Esophagus muscularis mucosa (tissue), 4 donors: ENCODE measurements around the gene C2CD4D. TPM values are rescaled to one million over a fixed set of nuclear protein-coding genes. Genes with fewer than 3 reads are reported as not detected.

Experiments
- DNase-seq: peaks from one replicate; pipeline ENCODE4 v3.0.0-alpha.2; 2017; ENCODE audit errors: extremely low spot score
- H3K27ac ChIP-seq, 4 donors: fragments of 200-600 bp; sonication (generic); replicated peaks in 1 of 4; 1 replicate in 3 of 4; 2 replicates in 1 of 4; pipeline ENCODE4 v1.5.1; 2016 to 2019; ENCODE audit warnings: mild to moderate bottlenecking in 1 of 4
- H3K27me3 ChIP-seq, 4 donors: fragments of 200-600 bp; sonication (generic); one replicate each; pipeline versions ENCODE4 v1.5.1 to v1.6.0; 2016 to 2019
- H3K36me3 ChIP-seq, 4 donors: fragments of 200-600 bp; sonication (generic); one replicate each; pipeline ENCODE4 v1.5.1; 2016 to 2019
- H3K4me1 ChIP-seq, 4 donors: fragments of 200-600 bp; sonication (generic); one replicate each; pipeline ENCODE4 v1.5.1; 2016 to 2019
- H3K4me3 ChIP-seq, 4 donors: fragments of 200-600 bp; sonication (generic); 1 replicate in 2 of 4; 2 replicates in 2 of 4; pipeline ENCODE4 v1.5.1; 2016 to 2019; ENCODE audit warnings: mild to moderate bottlenecking in 4 of 4, moderate library complexity in 1 of 4
- H3K9me3 ChIP-seq, 4 donors: fragments of 200-600 bp; sonication (generic); 1 replicate in 3 of 4; 2 replicates in 1 of 4; pipeline ENCODE4 v1.5.1; 2016 to 2019
- CTCF ChIP-seq, 3 experiments: fragments of 200-600 bp in 2 of 3; fragments of 450-650 bp in 1 of 3; sonication (generic) in 2 of 3; IDR thresholded peaks; one replicate each; pipeline ENCODE4 v1.5.1; 2017 to 2019; ENCODE audit warnings: antibody characterized with exemption in 3 of 3, mild to moderate bottlenecking in 2 of 3, moderate library complexity in 1 of 3
- EP300 ChIP-seq: sonication (generic); formaldehyde crosslinking; IDR thresholded peaks from one replicate; pipeline ENCODE4 v1.6.1; 2017; ENCODE audit warnings: antibody characterized with exemption
- POLR2A ChIP-seq: fragments of 450-650 bp; IDR thresholded peaks from one replicate; pipeline ENCODE4 v1.6.1; 2017; ENCODE audit warnings: antibody characterized with exemption, moderate library complexity, mild to moderate bottlenecking, low read depth
- POLR2AphosphoS5 ChIP-seq, 2 donors: sonication (generic); formaldehyde crosslinking; IDR thresholded peaks; one replicate each; pipeline ENCODE4 v1.6.1; 2017; ENCODE audit warnings: antibody characterized with exemption in 2 of 2
- WGBS: methylation state at CpG from one replicate; pipeline ENCODE4 v1.1.5; 2018; 5-methylcytosine and 5-hydroxymethylcytosine counted together
- intact Hi-C: fragments of 100-400 bp; cut with DNase I; formaldehyde crosslinking; loops from one replicate; pipeline ENCODE4 v1.15.1; 2023
- total RNA-seq, 4 donors: library from RNA; depleted of rRNA; stranded (reverse); fragments of >200 nt; gene quantifications; one replicate each; pipeline versions ENCODE4 v1.1.0 to v1.2.1, GENCODE V29; 2016

The C2CD4D gene
- total RNA-seq, 4 donors from 2014 or later = not detected

GRCh38 chr1:151814426-151814825, 25.2 kb downstream of the C2CD4D start:
- DNase-seq = no peak
- no peaks in the 10 kb centered on the region for H3K4me1 ChIP-seq
- TF ChIP-seq CTCF (IDR thresholded peaks at IDR 0.05) = no peak
- TF ChIP-seq POLR2A = no peak
- TF ChIP-seq POLR2AphosphoS5 (IDR thresholded peaks at IDR 0.05) = no peak
- TF ChIP-seq EP300 = no peak
- no peak overlapping the region for H3K27ac ChIP-seq
- intact Hi-C loops = no loop called here
- 80% methylated on average over 13 of the region's 15 CpGs for WGBS
- H3K9me3 ChIP-seq = no peaks in the 10 kb centered on the region
- peaks cover 0 to 23% (median 0%) of the 10 kb centered on the region in 4 donors for H3K36me3 ChIP-seq
- H3K27me3 ChIP-seq = peaks cover 0 to 8% (median 0%) of the 10 kb centered on the region in 4 donors
- H3K4me3 ChIP-seq = no peak overlapping the region

- Histone ChIP-seq H3K4me3 (no peak overlapping the region), H3K9me3 (no peaks in the 10 kb centered on the region), H3K4me1 (no peaks in the 10 kb centered on the region), H3K27me3 (peaks cover 0 to 8% (median 0%) of the 10 kb centered on the region in 4 donors), H3K27ac (no peak overlapping the region), H3K36me3 (peaks cover 0 to 23% (median 0%) of the 10 kb centered on the region in 4 donors)
- intact Hi-C loops = no loop called here
- no peak for TF ChIP-seq POLR2AphosphoS5 (IDR thresholded peaks at IDR 0.05)
- no peak for TF ChIP-seq CTCF (IDR thresholded peaks at IDR 0.05)
- no peak for TF ChIP-seq EP300
- no peak for TF ChIP-seq POLR2A
- no peak for DNase-seq
- 85% methylated on average over 5 of the region's 12 CpGs for WGBS
Measured at GRCh38 chr1:151813271-151813977, 26.2 kb downstream of the C2CD4D start.

GRCh38 chr1:151811181-151811580, 28.4 kb downstream of the C2CD4D start:
- Histone ChIP-seq H3K27ac (no peak overlapping the region), H3K4me1 (no peaks in the 10 kb centered on the region), H3K9me3 (no peaks in the 10 kb centered on the region), H3K4me3 (no peak overlapping the region), H3K27me3 (peaks cover 0 to 14% (median 0%) of the 10 kb centered on the region in 4 donors), H3K36me3 (peaks cover 0 to 13% (median 0%) of the 10 kb centered on the region in 4 donors)
- intact Hi-C loops = no loop called here
- no peak for DNase-seq
- TF ChIP-seq POLR2AphosphoS5 (IDR thresholded peaks at IDR 0.05) (no peak), EP300 (no peak), POLR2A (no peak), CTCF (IDR thresholded peaks at IDR 0.05) (no peak)
- WGBS = 74% methylated on average over 9 of the region's 9 CpGs

- no peak for DNase-seq
- Histone ChIP-seq H3K9me3 (no peaks in the 10 kb centered on the region), H3K27me3 (peaks cover 0 to 20% (median 0%) of the 10 kb centered on the region in 4 donors), H3K4me1 (no peaks in the 10 kb centered on the region), H3K36me3 (peaks cover 0 to 8% (median 0%) of the 10 kb centered on the region in 4 donors), H3K27ac (no peak overlapping the region), H3K4me3 (no peak overlapping the region)
- intact Hi-C loops = no loop called here
- TF ChIP-seq EP300 (no peak), POLR2AphosphoS5 (IDR thresholded peaks at IDR 0.05) (no peak), CTCF (IDR thresholded peaks at IDR 0.05) (no peak), POLR2A (no peak)
- WGBS = 97% methylated on average over 1 of the region's 1 CpG
Measured at GRCh38 chr1:151809985-151810556, 29.5 kb downstream of the C2CD4D start.
